RWPE2 (cell line): ENCODE measurements around the gene TUNAR.
A peak's percentile ranks its signal among the peaks of the same experiment; 100 is the strongest.

Source experiments
- ATAC-seq: fragments of 200-7000 bp; cut with Tn5 transposase; 3 replicates; pipeline ENCODE4 v1.9.1; 2021; ENCODE audit warnings: low read depth
- DNase-seq: peaks from one replicate; pipeline ENCODE4 v3.0.0-alpha.2; 2020; ENCODE audit warnings: low spot score
- H3K27ac ChIP-seq: fragments of 450-650 bp; 2 replicates; pipeline ENCODE4 v1.5.1; 2017; ENCODE audit warnings: mild to moderate bottlenecking; ENCODE audit not compliant: poor library complexity, severe bottlenecking
- H3K27me3 ChIP-seq: fragments of 250-450 bp; sonication (Bioruptor Pico); 2 replicates; pipeline ENCODE4 v1.5.1; 2021; ENCODE audit warnings: mild to moderate bottlenecking, moderate library complexity; ENCODE audit not compliant: insufficient read depth, poor library complexity, severe bottlenecking
- H3K36me3 ChIP-seq: fragments of 250-450 bp; sonication (Bioruptor Pico); 2 replicates; pipeline ENCODE4 v1.5.1; 2020; ENCODE audit warnings: low read depth, mild to moderate bottlenecking, moderate library complexity
- H3K4me1 ChIP-seq: fragments of 250-450 bp; sonication (Bioruptor Pico); 2 replicates; pipeline ENCODE4 v1.5.1; 2021; ENCODE audit warnings: mild to moderate bottlenecking, moderate library complexity; ENCODE audit not compliant: insufficient read depth, poor library complexity, severe bottlenecking
- H3K4me3 ChIP-seq: fragments of 250-450 bp; sonication (Bioruptor Pico); 2 replicates; pipeline ENCODE4 v1.5.1; 2021; ENCODE audit warnings: mild to moderate bottlenecking, moderate library complexity; ENCODE audit not compliant: severe bottlenecking
- H3K9me3 ChIP-seq: fragments of 250-450 bp; sonication (Bioruptor Pico); 2 replicates; pipeline ENCODE4 v1.5.1; 2021; ENCODE audit warnings: mild to moderate bottlenecking, moderate library complexity; ENCODE audit not compliant: severe bottlenecking
- TF ChIP-seq, protein P1 (sequence below): fragments of 450-650 bp; IDR thresholded peaks from one replicate; pipeline ENCODE4 v1.5.1; 2017; ENCODE audit warnings: mild to moderate bottlenecking, moderate library complexity; ENCODE audit not compliant: poor library complexity, severe bottlenecking

The TUNAR gene

DNA sequence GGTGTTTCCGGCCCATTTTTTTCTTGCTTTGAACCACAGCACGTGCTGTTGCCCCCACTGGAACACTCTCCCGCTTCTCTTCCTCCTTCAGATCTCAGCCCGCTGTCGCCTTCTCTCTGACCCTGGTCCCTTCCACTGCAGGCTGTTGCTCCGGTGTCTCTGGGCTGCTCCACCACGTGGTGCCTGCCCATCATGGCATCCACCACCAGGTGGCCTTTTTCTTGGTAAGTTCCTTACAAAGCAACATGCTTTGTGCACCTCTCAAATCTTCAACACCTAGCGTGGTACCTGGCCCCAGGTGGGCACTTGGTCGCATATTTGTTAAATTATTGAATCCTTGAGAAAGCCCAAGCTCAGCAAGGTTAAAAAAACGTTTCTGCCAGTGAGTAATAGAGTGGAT, 19.1 kb downstream of the TUNAR start:
- Histone ChIP-seq H3K4me3 (no peak overlapping the region), H3K4me1 (peaks cover 4% of the 10 kb centered on the region), H3K9me3 (no peaks in the 10 kb centered on the region), H3K36me3 (no peaks in the 10 kb centered on the region), H3K27ac (no peak overlapping the region), H3K27me3 (peaks cover 26% of the 10 kb centered on the region)
- ATAC-seq (no peak), DNase-seq (no peak)
- TF ChIP-seq, protein P1, sequence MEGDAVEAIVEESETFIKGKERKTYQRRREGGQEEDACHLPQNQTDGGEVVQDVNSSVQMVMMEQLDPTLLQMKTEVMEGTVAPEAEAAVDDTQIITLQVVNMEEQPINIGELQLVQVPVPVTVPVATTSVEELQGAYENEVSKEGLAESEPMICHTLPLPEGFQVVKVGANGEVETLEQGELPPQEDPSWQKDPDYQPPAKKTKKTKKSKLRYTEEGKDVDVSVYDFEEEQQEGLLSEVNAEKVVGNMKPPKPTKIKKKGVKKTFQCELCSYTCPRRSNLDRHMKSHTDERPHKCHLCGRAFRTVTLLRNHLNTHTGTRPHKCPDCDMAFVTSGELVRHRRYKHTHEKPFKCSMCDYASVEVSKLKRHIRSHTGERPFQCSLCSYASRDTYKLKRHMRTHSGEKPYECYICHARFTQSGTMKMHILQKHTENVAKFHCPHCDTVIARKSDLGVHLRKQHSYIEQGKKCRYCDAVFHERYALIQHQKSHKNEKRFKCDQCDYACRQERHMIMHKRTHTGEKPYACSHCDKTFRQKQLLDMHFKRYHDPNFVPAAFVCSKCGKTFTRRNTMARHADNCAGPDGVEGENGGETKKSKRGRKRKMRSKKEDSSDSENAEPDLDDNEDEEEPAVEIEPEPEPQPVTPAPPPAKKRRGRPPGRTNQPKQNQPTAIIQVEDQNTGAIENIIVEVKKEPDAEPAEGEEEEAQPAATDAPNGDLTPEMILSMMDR: peak; percentile 43

DNA sequence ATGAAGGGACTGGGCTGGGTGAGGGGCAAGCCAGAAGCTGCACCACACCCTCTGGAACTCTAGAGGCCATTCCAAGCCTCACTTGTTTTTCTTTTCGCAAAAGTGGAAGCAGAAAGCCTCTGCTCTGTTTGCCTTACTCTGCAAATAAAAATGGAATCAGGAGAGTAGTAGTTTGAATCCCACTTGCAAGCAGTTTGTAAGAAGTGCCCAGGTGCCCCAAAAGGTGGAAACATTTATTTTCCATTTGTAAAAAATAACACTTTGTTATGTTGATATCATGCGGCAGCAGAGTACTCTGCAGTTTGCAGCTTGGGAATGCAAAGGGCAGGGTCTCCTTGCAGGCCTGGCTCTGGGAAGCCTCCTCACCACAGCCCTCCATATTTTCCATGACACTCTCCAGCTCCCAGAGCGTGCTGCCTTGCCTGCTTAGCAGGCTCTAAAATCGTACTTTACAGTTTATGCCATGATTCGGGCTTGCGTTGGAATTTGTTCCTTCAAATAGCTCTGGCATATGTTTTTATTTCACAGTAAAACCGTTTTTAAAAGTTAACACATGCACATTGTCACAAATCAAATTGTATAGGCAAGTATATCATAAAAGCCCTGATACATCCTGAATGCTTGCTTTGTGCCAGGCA, 20.0 kb downstream of the TUNAR start:
- TF ChIP-seq, protein P1: no peak
- Histone ChIP-seq H3K4me3 (no peak overlapping the region), H3K27ac (no peak overlapping the region), H3K9me3 (no peaks in the 10 kb centered on the region), H3K4me1 (peaks cover 4% of the 10 kb centered on the region), H3K36me3 (no peaks in the 10 kb centered on the region), H3K27me3 (peaks cover 26% of the 10 kb centered on the region)
- DNase-seq (no peak), ATAC-seq (no peak)

DNA sequence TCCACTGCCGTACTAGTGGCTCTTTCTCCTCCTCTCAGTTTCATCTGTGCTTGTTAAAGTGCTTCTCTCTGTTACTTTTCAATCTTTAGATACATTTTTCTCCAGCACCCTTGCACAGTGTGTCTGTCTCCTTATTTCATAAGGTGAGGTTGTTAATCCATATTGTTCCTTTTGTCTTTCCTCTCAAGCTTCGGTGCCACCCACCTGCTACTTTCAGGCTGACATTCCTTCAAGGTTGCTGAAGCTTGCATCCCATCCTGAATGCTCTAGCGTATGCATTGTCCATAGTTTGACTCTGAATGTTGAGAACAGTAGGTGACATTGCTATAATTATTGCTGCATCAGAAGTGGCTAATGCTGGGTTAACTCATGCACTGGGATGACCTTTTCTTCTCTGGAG, 20.6 kb downstream of the TUNAR start:
- no peak for DNase-seq
- no peak overlapping the region for H3K27ac ChIP-seq
- no peaks in the 10 kb centered on the region for H3K9me3 ChIP-seq
- TF ChIP-seq, protein P1: no peak
- no peaks in the 10 kb centered on the region for H3K4me1 ChIP-seq
- ATAC-seq: no peak
- no peaks in the 10 kb centered on the region for H3K36me3 ChIP-seq
- H3K27me3 ChIP-seq: peaks cover 26% of the 10 kb centered on the region
- H3K4me3 ChIP-seq: no peak overlapping the region

DNA sequence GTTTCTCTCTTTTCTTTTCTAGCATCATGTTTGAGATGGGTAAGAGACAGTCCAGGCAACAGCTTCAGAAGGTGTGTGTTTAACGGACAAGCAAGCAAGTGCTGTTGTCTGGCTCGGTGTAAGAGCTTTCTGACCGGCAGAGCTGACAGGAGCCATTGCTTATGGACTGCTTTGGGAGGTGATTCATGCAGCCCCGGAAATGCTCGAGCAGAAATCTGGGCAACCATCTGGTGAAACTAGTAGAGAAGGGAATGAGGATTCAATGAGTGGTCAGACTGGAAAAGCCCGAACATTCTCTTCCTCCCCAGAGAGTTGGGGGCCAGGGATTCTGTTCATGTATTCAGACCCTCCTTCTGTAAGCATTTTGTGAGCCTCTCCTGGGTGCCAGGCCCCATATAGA, 24.4 kb downstream of the TUNAR start:
- Histone ChIP-seq H3K27me3 (peaks cover 22% of the 10 kb centered on the region), H3K27ac (no peak overlapping the region), H3K9me3 (no peaks in the 10 kb centered on the region), H3K4me3 (no peak overlapping the region), H3K36me3 (no peaks in the 10 kb centered on the region), H3K4me1 (no peaks in the 10 kb centered on the region)
- TF ChIP-seq, protein P1: no peak
- no peak for DNase-seq
- ATAC-seq: peak; percentile 76

DNA sequence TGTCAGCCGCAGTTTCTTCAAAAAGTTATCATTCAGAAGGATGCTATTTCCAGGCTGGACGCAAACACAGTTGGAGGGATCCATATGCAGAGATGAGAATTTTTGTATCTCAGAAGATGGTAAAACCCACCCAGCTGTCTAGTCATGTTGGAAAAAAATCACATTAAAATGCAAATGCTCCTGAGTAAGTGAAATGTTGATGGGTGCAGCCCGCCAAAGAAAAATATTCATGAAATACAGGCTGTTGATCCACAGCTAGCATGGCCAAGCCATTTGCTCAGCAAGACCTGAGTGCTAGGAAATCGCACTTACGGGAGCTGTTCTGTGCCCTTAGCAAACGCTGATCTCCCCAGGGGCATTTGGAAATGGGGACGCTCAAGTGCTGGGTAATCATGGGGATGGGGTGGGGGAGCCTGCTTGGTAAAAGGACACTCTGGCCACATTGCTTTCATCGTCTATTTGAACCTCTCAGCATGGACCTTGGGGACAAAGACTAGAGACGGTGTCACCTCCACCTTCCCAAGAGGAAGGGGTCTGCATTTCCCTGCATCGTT, 25.7 kb downstream of the TUNAR start:
- ATAC-seq: no peak
- no peak overlapping the region for H3K4me3 ChIP-seq
- H3K36me3 ChIP-seq: no peaks in the 10 kb centered on the region
- DNase-seq: no peak
- TF ChIP-seq, protein P1: no peak
- H3K27me3 ChIP-seq: peaks cover 9% of the 10 kb centered on the region
- no peaks in the 10 kb centered on the region for H3K4me1 ChIP-seq
- H3K27ac ChIP-seq: no peak overlapping the region
- H3K9me3 ChIP-seq: no peaks in the 10 kb centered on the region
